ENCODE data around the gene WRAP73. TPM values are rescaled to one million over a fixed set of nuclear protein-coding genes. Genes with fewer than 3 reads are reported as not detected.

Gene WRAP73
- total RNA-seq, 1 experiment from 2014 or later: 25.3 TPM

DNA sequence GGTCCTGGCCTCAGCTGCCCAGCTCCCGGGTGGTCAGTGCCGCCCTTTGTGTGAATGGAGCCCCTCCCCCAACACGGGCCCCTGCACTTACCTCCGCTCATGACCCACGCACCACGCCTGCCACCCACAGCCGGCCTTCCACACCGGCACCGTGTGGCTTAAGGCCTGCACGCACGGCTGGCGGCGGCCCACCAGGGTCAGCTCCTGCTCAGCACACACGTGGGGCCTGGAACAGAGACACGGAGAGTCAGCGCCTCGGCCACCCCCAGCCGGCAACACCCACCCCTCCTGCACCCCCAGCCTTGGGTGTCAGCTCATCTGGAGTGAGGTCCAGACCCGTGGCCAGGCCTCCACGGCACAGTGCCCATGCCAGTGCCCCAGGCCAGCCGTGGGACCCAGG, 47.5 kb downstream of the WRAP73 start:
- Mint-ChIP-seq H3K27me3 (ENCODE audit: insufficient read depth, unreplicated experiment) (no peaks in the 10 kb centered on the region), H3K27ac (ENCODE audit: low read depth, unreplicated experiment) (no peak overlapping the region), H3K9me3 (ENCODE audit: unreplicated experiment) (no peaks in the 10 kb centered on the region), H3K4me3 (ENCODE audit: unreplicated experiment) (no peak overlapping the region), H3K4me1 (ENCODE audit: insufficient read depth, unreplicated experiment) (no peaks in the 10 kb centered on the region), H3K36me3 (ENCODE audit: insufficient read depth, unreplicated experiment) (no peaks in the 10 kb centered on the region)
- TF ChIP-seq, protein P1, sequence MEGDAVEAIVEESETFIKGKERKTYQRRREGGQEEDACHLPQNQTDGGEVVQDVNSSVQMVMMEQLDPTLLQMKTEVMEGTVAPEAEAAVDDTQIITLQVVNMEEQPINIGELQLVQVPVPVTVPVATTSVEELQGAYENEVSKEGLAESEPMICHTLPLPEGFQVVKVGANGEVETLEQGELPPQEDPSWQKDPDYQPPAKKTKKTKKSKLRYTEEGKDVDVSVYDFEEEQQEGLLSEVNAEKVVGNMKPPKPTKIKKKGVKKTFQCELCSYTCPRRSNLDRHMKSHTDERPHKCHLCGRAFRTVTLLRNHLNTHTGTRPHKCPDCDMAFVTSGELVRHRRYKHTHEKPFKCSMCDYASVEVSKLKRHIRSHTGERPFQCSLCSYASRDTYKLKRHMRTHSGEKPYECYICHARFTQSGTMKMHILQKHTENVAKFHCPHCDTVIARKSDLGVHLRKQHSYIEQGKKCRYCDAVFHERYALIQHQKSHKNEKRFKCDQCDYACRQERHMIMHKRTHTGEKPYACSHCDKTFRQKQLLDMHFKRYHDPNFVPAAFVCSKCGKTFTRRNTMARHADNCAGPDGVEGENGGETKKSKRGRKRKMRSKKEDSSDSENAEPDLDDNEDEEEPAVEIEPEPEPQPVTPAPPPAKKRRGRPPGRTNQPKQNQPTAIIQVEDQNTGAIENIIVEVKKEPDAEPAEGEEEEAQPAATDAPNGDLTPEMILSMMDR (IDR thresholded peaks at IDR 0.05; ENCODE audit: unreplicated experiment): no peak
- intact Hi-C loops (cut with micrococcal nuclease): no loop called here
- POLR2A ChIA-PET: no interaction called here
- no peak for DNase-seq (ENCODE audit: unreplicated experiment)
- CTCF ChIA-PET: interaction anchor here (0.5 kb wide), 1 partner anchor 114 kb away, joined by 3 read pairs; no protein-coding TSS in a partner anchor
- BruUV-seq (replicated peaks): no TSS peak

DNA sequence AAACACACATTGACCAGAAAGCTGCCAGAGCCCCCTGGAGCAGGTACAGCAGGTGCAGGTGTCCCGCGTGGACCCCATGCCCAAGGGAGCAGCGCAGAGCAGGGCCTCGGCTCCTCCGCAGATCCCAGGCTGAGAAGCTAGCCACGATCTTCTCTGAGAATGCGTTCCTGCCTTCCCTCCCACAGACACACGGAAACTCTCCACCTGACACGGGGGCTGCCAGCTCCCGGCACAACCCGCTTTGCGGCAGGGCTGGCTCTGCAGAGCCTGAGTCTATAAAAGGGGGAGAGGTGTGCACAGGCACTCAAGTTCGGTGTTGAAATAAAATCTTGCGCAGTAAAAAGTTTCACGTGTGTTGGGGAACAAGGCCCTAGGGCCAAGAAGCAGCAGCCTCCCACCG, 48.2 kb downstream of the WRAP73 start:
- intact Hi-C loops (cut with micrococcal nuclease): no loop called here
- no peak for DNase-seq (ENCODE audit: unreplicated experiment)
- Mint-ChIP-seq H3K36me3 (ENCODE audit: insufficient read depth, unreplicated experiment) (no peaks in the 10 kb centered on the region), H3K4me1 (ENCODE audit: insufficient read depth, unreplicated experiment) (no peaks in the 10 kb centered on the region), H3K9me3 (ENCODE audit: unreplicated experiment) (no peaks in the 10 kb centered on the region), H3K27me3 (ENCODE audit: insufficient read depth, unreplicated experiment) (no peaks in the 10 kb centered on the region), H3K27ac (ENCODE audit: low read depth, unreplicated experiment) (no peak overlapping the region), H3K4me3 (ENCODE audit: unreplicated experiment) (no peak overlapping the region)
- TF ChIP-seq, protein P1 (IDR thresholded peaks at IDR 0.05; ENCODE audit: unreplicated experiment): no peak
- ChIA-PET CTCF (interaction anchor here (0.7 to 0.8 kb wide), 2 partner anchors 10 to 149 kb away, joined by 3 read pairs; no protein-coding TSS in a partner anchor), POLR2A (interaction anchor here (1.0 kb wide), 1 partner anchor 149 kb away, joined by 4 read pairs; no protein-coding TSS in a partner anchor)
- no TSS peak for BruUV-seq (replicated peaks)

DNA sequence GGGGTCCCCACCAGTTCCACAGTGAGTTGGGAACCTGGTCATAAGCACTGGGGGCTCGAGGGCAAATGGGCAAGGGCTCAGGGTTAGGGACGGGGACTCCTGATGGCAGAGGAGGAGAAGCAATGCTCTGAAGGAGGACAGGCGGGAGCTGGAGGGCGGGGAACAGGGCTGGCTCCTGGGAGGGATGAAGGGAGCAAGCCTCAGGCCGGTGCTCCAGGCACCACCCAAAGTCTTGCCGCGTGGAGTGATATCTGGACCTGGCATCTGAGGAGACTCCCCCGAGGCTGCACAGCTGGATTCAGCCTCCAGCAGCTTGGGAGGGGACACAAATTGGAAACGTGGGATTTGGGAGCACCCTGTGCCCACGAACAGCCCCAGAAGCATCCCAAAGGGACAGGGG, 49.5 kb downstream of the WRAP73 start:
- TF ChIP-seq, protein P1 (IDR thresholded peaks at IDR 0.05; ENCODE audit: unreplicated experiment): no peak
- no TSS peak for BruUV-seq (replicated peaks)
- no peak for DNase-seq (ENCODE audit: unreplicated experiment)
- Mint-ChIP-seq H3K9me3 (ENCODE audit: unreplicated experiment) (no peaks in the 10 kb centered on the region), H3K27me3 (ENCODE audit: insufficient read depth, unreplicated experiment) (no peaks in the 10 kb centered on the region), H3K4me3 (ENCODE audit: unreplicated experiment) (no peak overlapping the region), H3K27ac (ENCODE audit: low read depth, unreplicated experiment) (no peak overlapping the region), H3K4me1 (ENCODE audit: insufficient read depth, unreplicated experiment) (no peaks in the 10 kb centered on the region), H3K36me3 (ENCODE audit: insufficient read depth, unreplicated experiment) (no peaks in the 10 kb centered on the region)
- ChIA-PET POLR2A (no interaction called here), CTCF (interaction anchor here (1.6 kb wide), 1 partner anchor 14 kb away, joined by 4 read pairs; no protein-coding TSS in a partner anchor)
- intact Hi-C loops (cut with micrococcal nuclease): no loop called here

DNA sequence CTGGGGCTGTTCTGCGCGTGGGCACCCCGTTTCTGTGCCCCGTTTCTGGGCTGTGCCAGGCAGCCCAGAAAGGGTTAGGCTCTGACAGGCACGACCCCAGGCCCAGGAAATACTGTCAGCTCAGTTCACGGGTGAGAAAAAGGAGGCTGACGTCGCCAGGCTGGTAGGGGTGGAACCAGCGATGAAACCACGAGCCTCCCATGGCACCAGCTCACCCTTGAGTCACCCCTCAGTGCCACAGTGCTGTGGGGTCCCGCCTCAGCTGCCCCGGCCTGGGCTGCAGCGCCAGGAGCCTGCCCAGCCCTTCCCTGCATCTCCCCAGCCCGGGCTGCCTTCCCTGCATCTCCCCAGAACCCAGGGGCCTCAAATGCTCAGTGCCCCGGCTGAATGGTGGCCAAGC, 50.1 kb downstream of the WRAP73 start:
- Mint-ChIP-seq H3K27ac (ENCODE audit: low read depth, unreplicated experiment) (no peak overlapping the region), H3K9me3 (ENCODE audit: unreplicated experiment) (no peaks in the 10 kb centered on the region), H3K36me3 (ENCODE audit: insufficient read depth, unreplicated experiment) (no peaks in the 10 kb centered on the region), H3K4me1 (ENCODE audit: insufficient read depth, unreplicated experiment) (no peaks in the 10 kb centered on the region), H3K4me3 (ENCODE audit: unreplicated experiment) (no peak overlapping the region), H3K27me3 (ENCODE audit: insufficient read depth, unreplicated experiment) (no peaks in the 10 kb centered on the region)
- no TSS peak for BruUV-seq (replicated peaks)
- CTCF ChIA-PET: interaction anchor here (1.6 kb wide), 1 partner anchor 15 kb away, joined by 4 read pairs; no protein-coding TSS in a partner anchor
- TF ChIP-seq, protein P1 (IDR thresholded peaks at IDR 0.05; ENCODE audit: unreplicated experiment): no peak
- POLR2A ChIA-PET: no interaction called here
- intact Hi-C loops (cut with micrococcal nuclease): no loop called here
- no peak for DNase-seq (ENCODE audit: unreplicated experiment)
